Prostate gland (tissue), 2 donors: ENCODE measurements around the gene ZNF764.

Experiments
- CTCF ChIP-seq, 4 experiments: fragments of 200-600 bp in 2 of 4; fragments of 450-650 bp in 2 of 4; sonication (generic) in 2 of 4; IDR thresholded peaks; 1 replicate in 3 of 4; 2 replicates in 1 of 4; pipeline ENCODE4 v1.5.1; 2016 to 2019; ENCODE audit warnings: antibody characterized with exemption in 4 of 4, mild to moderate bottlenecking in 2 of 4, moderate library complexity in 2 of 4
- POLR2AphosphoS5 ChIP-seq: sonication (generic); formaldehyde crosslinking; IDR thresholded peaks from one replicate; pipeline ENCODE4 v1.6.1; 2017; ENCODE audit warnings: antibody characterized with exemption

- TF ChIP-seq CTCF (IDR thresholded peaks at IDR 0.05) (no peak), POLR2AphosphoS5 (no peak)
These were observed 2.1 kb downstream of the ZNF764 start for GRCh38 chr16:30556125-30556473.
